CD4-positive, alpha-beta T cell (primary cell): ENCODE measurements around the gene TUBA1B. TPM values are rescaled to one million over a fixed set of nuclear protein-coding genes. Genes with fewer than 3 reads are reported as not detected.
A peak's percentile ranks its signal among the peaks of the same experiment; 100 is the strongest.

Experiments
- ATAC-seq: fragments of 200-7000 bp; cut with Tn5 transposase; one replicate; pipeline ENCODE4 v1.10.0; 2022; ENCODE audit warnings: mild to moderate bottlenecking; ENCODE audit not compliant: poor library complexity
- CTCF ChIA-PET: fragments of 350-600 bp; sonication (Branson Sonifier 250); formaldehyde crosslinking; loops from one replicate; lab custom pipeline; 2021; ENCODE audit warnings: antibody characterized with exemption, inconsistent platforms; lab: Charles Lee
- POLR2A ChIA-PET: fragments of 350-600 bp; sonication (Branson Sonifier 250); formaldehyde crosslinking; loops from one replicate; lab custom pipeline; 2021; ENCODE audit warnings: antibody characterized with exemption, inconsistent platforms; lab: Charles Lee
- DNase-seq, 14 experiments: peaks; one replicate each; pipeline ENCODE4 v3.0.0-alpha.2; 2013 to 2020; ENCODE audit warnings: mixed read lengths in 2 of 14
- H3K27ac ChIP-seq, 2 donors: one replicate each; pipeline versions ENCODE4 v1.5.1 to v1.7.0; 2013; ENCODE audit warnings: low read length in 2 of 2, low read depth in 1 of 2, mild to moderate bottlenecking in 1 of 2
- H3K27me3 ChIP-seq, 2 experiments: 1 replicate in 1 of 2; 2 replicates in 1 of 2; pipeline versions ENCODE4 v1.6.1 to v1.7.0; 2013; ENCODE audit warnings: low read length in 2 of 2, control low read depth in 1 of 2, mild to moderate bottlenecking in 1 of 2, moderate library complexity in 1 of 2; ENCODE audit not compliant: insufficient read depth in 2 of 2, control insufficient read depth in 1 of 2
- H3K36me3 ChIP-seq: one replicate; pipeline ENCODE4 v1.6.1; 2013; ENCODE audit warnings: low read length, control low read depth; ENCODE audit not compliant: insufficient read depth
- H3K4me1 ChIP-seq: one replicate; pipeline ENCODE4 v1.6.1; 2013; ENCODE audit warnings: low read length, control low read depth; ENCODE audit not compliant: insufficient read depth
- H3K4me3 ChIP-seq: one replicate; pipeline ENCODE4 v1.5.1; 2013; ENCODE audit warnings: mild to moderate bottlenecking, low read length, moderate library complexity
- H3K9me3 ChIP-seq, 2 experiments: 1 replicate in 1 of 2; 2 replicates in 1 of 2; pipeline versions ENCODE4 v1.6.1 to v1.7.0; 2013; ENCODE audit warnings: low read length in 2 of 2, mild to moderate bottlenecking in 2 of 2, control low read depth in 1 of 2, moderate library complexity in 1 of 2; ENCODE audit not compliant: control insufficient read depth in 1 of 2, insufficient read depth in 1 of 2
- H3K27ac Mint-ChIP-seq: one replicate; pipeline ENCODE4 v1.8.0; 2020; ENCODE audit warnings: mixed read lengths
- H3K27me3 Mint-ChIP-seq: one replicate; pipeline ENCODE4 v1.8.0; 2021; ENCODE audit warnings: mixed read lengths
- H3K36me3 Mint-ChIP-seq: one replicate; pipeline ENCODE4 v1.8.0; 2021; ENCODE audit warnings: low read depth, mixed read lengths
- H3K4me1 Mint-ChIP-seq: one replicate; pipeline ENCODE4 v1.8.0; 2021; ENCODE audit warnings: low read depth, mixed read lengths
- H3K4me3 Mint-ChIP-seq: one replicate; pipeline ENCODE4 v1.8.0; 2020; ENCODE audit warnings: mild to moderate bottlenecking, mixed read lengths
- H3K9me3 Mint-ChIP-seq: one replicate; pipeline ENCODE4 v1.8.0; 2020; ENCODE audit warnings: mixed read lengths
- CTCF ChIP-seq: fragments of 200-600 bp; IDR thresholded peaks from one replicate; pipeline ENCODE4 v1.8.0; 2022; ENCODE audit warnings: antibody characterized with exemption, mild to moderate bottlenecking
- intact Hi-C, 2 experiments: fragments of 100-400 bp; cut with DNase I in 1 of 2; cut with micrococcal nuclease in 1 of 2; formaldehyde crosslinking; loops; one replicate each; pipeline versions ENCODE4 v1.15.1 to v1.9.0; 2023 to 2025; cut with DNase I, micrococcal nuclease
- total RNA-seq, 174 experiments: library from RNA in 2 of 174; stranded (reverse) in 2 of 174; gene quantifications; one replicate each; pipeline ENCODE4 v1.2.3 and lab custom pipeline; 2021 to 2026

Gene TUBA1B
- total RNA-seq, 2 experiments from 2014 or later, result 116 to 120 TPM

- H3K4me1 ChIP-seq, result no peaks in the 10 kb centered on the region
- no peak for TF ChIP-seq CTCF
- Mint-ChIP-seq H3K4me1 (peaks cover 3% of the 10 kb centered on the region), H3K4me3 (no peak overlapping the region), H3K36me3 (peaks cover 5% of the 10 kb centered on the region), H3K9me3 (no peaks in the 10 kb centered on the region), H3K27ac (no peak overlapping the region), H3K27me3 (no peaks in the 10 kb centered on the region)
- H3K27me3 ChIP-seq, result no peaks in the 10 kb centered on the region
- POLR2A ChIA-PET, result interaction anchor here (0.7 kb wide), 1 partner anchor 10 kb away, joined by 3 read pairs; no protein-coding TSS in a partner anchor
- no peaks in the 10 kb centered on the region for H3K36me3 ChIP-seq
- DNase-seq, result peak in 2 of 14 experiments; percentile 31 to 39
- no peak for ATAC-seq
- H3K27ac ChIP-seq, result no peak overlapping the region
- H3K9me3 ChIP-seq, result no peaks in the 10 kb centered on the region
- CTCF ChIA-PET, result no interaction called here
- intact Hi-C loops, result no loop called here
- H3K4me3 ChIP-seq, result no peak overlapping the region
Measured at GRCh38 chr12:49121047-49121696, 10.0 kb downstream of the TUBA1B start.

- Mint-ChIP-seq H3K36me3 (peaks cover 32% of the 10 kb centered on the region), H3K9me3 (no peaks in the 10 kb centered on the region), H3K4me1 (peaks cover 35% of the 10 kb centered on the region), H3K27ac (peak overlapping the region; percentile 97), H3K27me3 (no peaks in the 10 kb centered on the region), H3K4me3 (peak overlapping the region; percentile 89)
- Histone ChIP-seq H3K27ac (peak overlapping the region; percentile 77 to 94), H3K36me3 (peaks cover 11% of the 10 kb centered on the region), H3K27me3 (no peaks in the 10 kb centered on the region), H3K4me3 (peak overlapping the region; percentile 75), H3K4me1 (peaks cover 39% of the 10 kb centered on the region), H3K9me3 (no peaks in the 10 kb centered on the region)
- ChIA-PET CTCF (interaction anchor here (0.6 to 4.9 kb wide), 10 partner anchors 8 to 1061 kb away, joined by 3 to 38 read pairs (median 4); partner anchors contain the start of genes RHEBL1 and TUBA1B), POLR2A (interaction anchor here (0.6 to 8.9 kb wide), 17 partner anchors 8 to 631 kb away, joined by 3 to 178 read pairs (median 7); partner anchors contain the start of genes DDX23, DHH, RHEBL1 and TUBA1A)
- ATAC-seq, result no peak
- intact Hi-C loops, result loop anchor here (2.0 to 5.0 kb wide), 3 partner anchors 16 to 81 kb away; partner anchors contain the start of genes DHH (in 1 of the 2) and TUBA1B (in 1 of the 2)
- peak in 1 of 14 experiments; percentile 27 for DNase-seq
- no peak for TF ChIP-seq CTCF
Measured at GRCh38 chr12:49111206-49111605, 20.0 kb downstream of the TUBA1B start.

- Histone ChIP-seq H3K27me3 (no peaks in the 10 kb centered on the region), H3K27ac (peak within 1 kb of the TSS; percentile 85 to 94), H3K9me3 (no peaks in the 10 kb centered on the region), H3K36me3 (peaks cover 16% of the 10 kb centered on the region), H3K4me3 (peak within 1 kb of the TSS; percentile 75), H3K4me1 (peaks cover 41% of the 10 kb centered on the region)
- CTCF ChIA-PET, result interaction anchor here (0.6 to 4.9 kb wide), 10 partner anchors 9 to 1061 kb away, joined by 3 to 38 read pairs (median 5); partner anchors contain the start of genes RHEBL1 and TUBA1B
- Mint-ChIP-seq H3K27me3 (no peaks in the 10 kb centered on the region), H3K9me3 (no peaks in the 10 kb centered on the region), H3K4me3 (peak within 1 kb of the TSS; percentile 89), H3K36me3 (peaks cover 38% of the 10 kb centered on the region), H3K27ac (peak within 1 kb of the TSS; percentile 97), H3K4me1 (peaks cover 35% of the 10 kb centered on the region)
- peak; percentile 91 for ATAC-seq
- intact Hi-C loops, result loop anchor here (1.0 to 5.0 kb wide), 5 partner anchors 16 to 82 kb away; partner anchors contain the start of genes DHH (in 1 of the 2) and TUBA1B (in 1 of the 2)
- peak; percentile 61 for TF ChIP-seq CTCF
- DNase-seq, result peak; percentile 92 to 99 (median 95)
- POLR2A ChIA-PET, result interaction anchor here (0.6 to 8.9 kb wide), 20 partner anchors 9 to 631 kb away, joined by 3 to 178 read pairs (median 6); partner anchors contain the start of genes DDX23, DHH, RHEBL1 and SPATS2
Measured at GRCh38 chr12:49110464-49111155, 20.6 kb downstream of the TUBA1B start, which contains the start of gene LMBR1L. Gene LMBR1L, minus strand, starts transcription at chr12:49110847. Its CDS starts 292 bp downstream, at chr12:49110555.
